HS-5 (cell line): ENCODE results near the gene SNAPC5.
"Not testable (repeated sequence)": the region's sequence is repeated elsewhere in the genome, so short reads cannot be mapped to it uniquely, and the experiment has no call there.

Source experiments
- DNase-seq: peaks from one replicate; pipeline ENCODE4 v3.0.0-alpha.2; 2012; ENCODE audit warnings: low read depth

Gene SNAPC5

GRCh38 chr15:66491846-66492245 is 5.7 kb downstream of the SNAPC5 start:
- DNase-seq, result no peak

GRCh38 chr15:66489179-66489791 is 8.3 kb downstream of the SNAPC5 start:
- DNase-seq, result no peak

- DNase-seq, result no peak
Observed at GRCh38 chr15:66488525-66488924, 9.0 kb downstream of the SNAPC5 start.

- no peak for DNase-seq
Observed at GRCh38 chr15:66486887-66487286, 10.7 kb downstream of the SNAPC5 start.

- DNase-seq, result no peak
Observed at GRCh38 chr15:66484539-66485112, 12.9 kb downstream of the SNAPC5 start.

- no peak for DNase-seq
Observed at GRCh38 chr15:66483131-66483566, 14.4 kb downstream of the SNAPC5 start.

GRCh38 chr15:66482539-66482938 is 15.0 kb downstream of the SNAPC5 start:
- no peak for DNase-seq

GRCh38 chr15:66481107-66481856 is 16.3 kb downstream of the SNAPC5 start:
- DNase-seq, result no peak

GRCh38 chr15:66480267-66480666 is 17.3 kb downstream of the SNAPC5 start:
- no peak for DNase-seq

- DNase-seq, result no peak
Observed at GRCh38 chr15:66477011-66477410, 20.6 kb downstream of the SNAPC5 start.

- DNase-seq, result no peak
Observed at GRCh38 chr15:66476535-66476934, 21.0 kb downstream of the SNAPC5 start.

GRCh38 chr15:66474963-66475362 is 22.6 kb downstream of the SNAPC5 start:
- DNase-seq, result no peak

- no peak for DNase-seq
Observed at GRCh38 chr15:66474135-66474534, 23.4 kb downstream of the SNAPC5 start.

- DNase-seq, result no peak
Observed at GRCh38 chr15:66472176-66472999, 25.2 kb downstream of the SNAPC5 start.

GRCh38 chr15:66470825-66471224 is 26.7 kb downstream of the SNAPC5 start:
- DNase-seq, result not testable (repeated sequence)

- not testable (repeated sequence) for DNase-seq
Observed at GRCh38 chr15:66467162-66468040, 30.2 kb downstream of the SNAPC5 start.

- not testable (repeated sequence) for DNase-seq
Observed at GRCh38 chr15:66465294-66465693, 32.3 kb downstream of the SNAPC5 start.

- no peak for DNase-seq
Observed at GRCh38 chr15:66462627-66463026, 34.9 kb downstream of the SNAPC5 start.

- DNase-seq, result no peak
Observed at GRCh38 chr15:66461917-66462316, 35.6 kb downstream of the SNAPC5 start.

GRCh38 chr15:66461294-66461693 is 36.3 kb downstream of the SNAPC5 start:
- not testable (repeated sequence) for DNase-seq
